GM23338 (cell line): ENCODE data around the gene FN3K. TPM values are rescaled to one million over a fixed set of nuclear protein-coding genes. Genes with fewer than 3 reads are reported as not detected.
A peak's percentile ranks its signal among the peaks of the same experiment; 100 is the strongest.

Source experiments
- ATAC-seq: fragments of 200-7000 bp; cut with Tn5 transposase; 3 replicates; pipeline ENCODE4 v1.9.1; 2020
- DNase-seq: peaks from one replicate; pipeline ENCODE4 v3.0.0-alpha.2; 2015; ENCODE audit warnings: low spot score
- H2AFZ ChIP-seq: fragments of 200-600 bp; sonication (generic); 2 replicates; pipeline ENCODE4 v1.8.0; 2016; ENCODE audit warnings: antibody characterized with exemption, mild to moderate bottlenecking, moderate library complexity
- H3F3A ChIP-seq: fragments of 200-600 bp; sonication (generic); replicated peaks from 2 replicates; pipeline ENCODE4 v1.8.0; 2017; ENCODE audit warnings: antibody characterized with exemption, mixed run types, low read depth
- H3K27ac ChIP-seq: fragments of 200-600 bp; sonication (generic); 2 replicates; pipeline ENCODE4 v1.6.1; 2016; ENCODE audit warnings: low read depth
- H3K27me3 ChIP-seq: fragments of 200-600 bp; sonication (generic); 2 replicates; pipeline ENCODE4 v1.8.0; 2016; ENCODE audit warnings: mild to moderate bottlenecking, mixed run types, moderate library complexity; ENCODE audit not compliant: insufficient read depth
- H3K36me3 ChIP-seq: fragments of 200-600 bp; sonication (generic); 2 replicates; pipeline ENCODE4 v1.8.0; 2016; ENCODE audit warnings: mild to moderate bottlenecking; ENCODE audit not compliant: insufficient read depth
- H3K4me1 ChIP-seq: fragments of 200-600 bp; sonication (generic); 2 replicates; pipeline ENCODE4 v1.8.0; 2016; ENCODE audit warnings: mild to moderate bottlenecking, moderate library complexity; ENCODE audit not compliant: insufficient read depth
- H3K4me2 ChIP-seq: fragments of 200-600 bp; sonication (generic); 2 replicates; pipeline ENCODE4 v1.7.1; 2017; ENCODE audit warnings: mixed run types
- H3K4me3 ChIP-seq: fragments of 200-600 bp; sonication (generic); 2 replicates; pipeline ENCODE4 v1.6.1; 2016; ENCODE audit warnings: mixed run types
- H3K79me2 ChIP-seq: fragments of 200-600 bp; sonication (generic); replicated peaks from 2 replicates; pipeline ENCODE4 v1.8.0; 2017; ENCODE audit warnings: mild to moderate bottlenecking; ENCODE audit not compliant: insufficient read depth
- H3K9me2 ChIP-seq: fragments of 200-600 bp; sonication (generic); 2 replicates; pipeline ENCODE4 v1.8.0; 2017; ENCODE audit not compliant: insufficient read depth
- H4K20me1 ChIP-seq: fragments of 200-600 bp; sonication (generic); replicated peaks from 2 replicates; pipeline ENCODE4 v1.8.0; 2017; ENCODE audit warnings: mild to moderate bottlenecking; ENCODE audit not compliant: insufficient read depth
- H3K27ac Mint-ChIP-seq: 2 replicates; pipeline ENCODE4 v1.8.0; 2020; ENCODE audit warnings: inconsistent platforms, mild to moderate bottlenecking, moderate library complexity, mixed read lengths
- H3K27me3 Mint-ChIP-seq: 3 replicates; pipeline ENCODE4 v1.8.0; 2022; ENCODE audit warnings: low read depth, mild to moderate bottlenecking, moderate library complexity, mixed read lengths, inconsistent platforms; ENCODE audit not compliant: insufficient read depth, poor library complexity
- H3K36me3 Mint-ChIP-seq: 3 replicates; pipeline ENCODE4 v1.8.0; 2021; ENCODE audit warnings: low read depth, mild to moderate bottlenecking, inconsistent platforms, moderate library complexity, mixed read lengths
- H3K4me1 Mint-ChIP-seq: 3 replicates; pipeline ENCODE4 v1.8.0; 2020; ENCODE audit warnings: mild to moderate bottlenecking, inconsistent platforms, mixed read lengths
- H3K4me3 Mint-ChIP-seq: 3 replicates; pipeline ENCODE4 v1.8.0; 2021; ENCODE audit warnings: moderate library complexity, mild to moderate bottlenecking, inconsistent platforms, mixed read lengths
- H3K9me3 Mint-ChIP-seq: 3 replicates; pipeline ENCODE4 v1.8.0; 2020; ENCODE audit warnings: moderate library complexity, mild to moderate bottlenecking, inconsistent platforms, mixed read lengths
- CREB1 ChIP-seq: fragments of 250-450 bp; sonication (Bioruptor Pico); IDR thresholded peaks from 2 replicates; pipeline ENCODE4 v1.5.0; 2020; ENCODE audit warnings: low read depth, mild to moderate bottlenecking, moderate library complexity
- EZH2 ChIP-seq: fragments of 200-600 bp; sonication (generic); IDR thresholded peaks from one replicate; pipeline ENCODE4 v1.8.0; 2017; ENCODE audit warnings: antibody characterized with exemption, mild to moderate bottlenecking, low read depth; ENCODE audit not compliant: unreplicated experiment
- EZH2phosphoT487 ChIP-seq: fragments of 200-600 bp; sonication (generic); IDR thresholded peaks from one replicate; pipeline ENCODE4 v1.8.1; 2018; ENCODE audit warnings: antibody characterized with exemption; ENCODE audit not compliant: unreplicated experiment
- JUNB ChIP-seq: IDR thresholded peaks from one replicate; pipeline ENCODE4 v1.6.1; 2016; ENCODE audit warnings: antibody characterized with exemption; ENCODE audit not compliant: unreplicated experiment
- NANOG ChIP-seq: IDR thresholded peaks from 2 replicates; pipeline ENCODE4 v1.6.1; 2016; ENCODE audit warnings: antibody characterized with exemption, borderline replicate concordance
- POLR2AphosphoS5 ChIP-seq: IDR thresholded peaks from 2 replicates; pipeline ENCODE4 v1.6.1; 2016; ENCODE audit warnings: antibody characterized with exemption, low read depth
- STAT1 ChIP-seq: IDR thresholded peaks from one replicate; pipeline ENCODE4 v1.6.1; 2016; ENCODE audit warnings: antibody characterized with exemption; ENCODE audit not compliant: unreplicated experiment
- ZNF114 ChIP-seq: fragments of 250-450 bp; sonication (Bioruptor Pico); IDR thresholded peaks from 2 replicates; pipeline ENCODE4 v1.5.0; 2020; ENCODE audit warnings: mild to moderate bottlenecking, moderate library complexity
- ZNF331 ChIP-seq: fragments of 250-450 bp; sonication (Bioruptor Pico); IDR thresholded peaks from 2 replicates; pipeline ENCODE4 v1.5.0; 2020; ENCODE audit warnings: low read depth, mild to moderate bottlenecking, moderate library complexity
- polyA plus RNA-seq: library from polyadenylated mRNA; unstranded; fragments of >200 nt; fragmentation: Nextera tagmentation; extraction: Ambion mirVana; gene quantifications from 2 replicates; pipeline ENCODE4 v1.2.1, GENCODE V29; 2016
- total RNA-seq: library from RNA; depleted of rRNA; stranded (reverse); fragments of >200 nt; shearing (Covaris generic); gene quantifications from 2 replicates; pipeline ENCODE4 v1.2.3, GENCODE V29; 2014
- TF ChIP-seq, protein P1 (sequence below): IDR thresholded peaks from 2 replicates; pipeline ENCODE4 v1.6.1; 2016; ENCODE audit warnings: antibody characterized with exemption
- TF ChIP-seq, protein P2 (sequence below): IDR thresholded peaks from one replicate; pipeline ENCODE4 v1.6.1; 2018; ENCODE audit warnings: antibody characterized with exemption; ENCODE audit not compliant: unreplicated experiment
- TF ChIP-seq, protein P3 (sequence below), 2 experiments: fragments of 200-600 bp in 1 of 2; sonication (generic) in 1 of 2; conservative IDR thresholded peaks; 2 replicates each; pipeline versions ENCODE4 v1.5.1 to v1.6.1; 2016 to 2017; ENCODE audit warnings: antibody characterized with exemption in 2 of 2, low read depth in 2 of 2, mild to moderate bottlenecking in 2 of 2, moderate library complexity in 1 of 2

Gene FN3K
- total and polyA plus RNA-seq, 2 experiments from 2014 or later = 5.3 to 12.9 TPM

DNA sequence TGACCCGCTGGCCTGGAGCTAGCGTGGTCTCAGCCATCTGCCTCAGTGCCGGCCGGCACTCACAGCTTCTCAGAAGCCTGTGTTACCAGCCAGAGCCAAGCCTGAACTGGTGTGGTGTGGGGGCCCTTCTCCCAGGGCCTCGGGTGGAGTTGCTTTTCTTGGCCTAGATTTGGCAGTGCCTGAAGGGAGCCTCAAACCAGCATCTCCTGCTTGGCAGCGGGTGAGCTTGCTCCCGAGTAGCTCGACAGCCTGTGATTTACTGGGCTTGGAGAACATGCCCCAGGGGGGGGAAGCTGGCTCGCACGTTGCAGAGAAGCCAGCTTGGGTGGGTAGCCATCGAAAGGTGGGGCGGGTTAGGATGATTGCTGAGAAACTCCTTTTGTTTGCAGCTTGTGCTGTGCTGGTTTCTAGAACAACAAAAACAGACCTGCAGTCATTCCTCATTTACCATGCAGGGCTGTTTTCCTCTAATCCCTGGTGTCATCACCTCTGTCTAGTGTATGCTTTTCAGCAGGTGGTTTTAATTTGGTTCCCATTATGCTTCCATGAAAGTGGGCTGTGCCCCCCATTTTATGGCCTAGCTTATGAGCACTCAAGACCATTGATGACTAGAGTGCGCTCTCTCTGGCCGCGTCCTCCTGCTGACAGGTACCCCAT is 58.7 kb downstream of the FN3K start (continued):
- TF ChIP-seq, protein P1, sequence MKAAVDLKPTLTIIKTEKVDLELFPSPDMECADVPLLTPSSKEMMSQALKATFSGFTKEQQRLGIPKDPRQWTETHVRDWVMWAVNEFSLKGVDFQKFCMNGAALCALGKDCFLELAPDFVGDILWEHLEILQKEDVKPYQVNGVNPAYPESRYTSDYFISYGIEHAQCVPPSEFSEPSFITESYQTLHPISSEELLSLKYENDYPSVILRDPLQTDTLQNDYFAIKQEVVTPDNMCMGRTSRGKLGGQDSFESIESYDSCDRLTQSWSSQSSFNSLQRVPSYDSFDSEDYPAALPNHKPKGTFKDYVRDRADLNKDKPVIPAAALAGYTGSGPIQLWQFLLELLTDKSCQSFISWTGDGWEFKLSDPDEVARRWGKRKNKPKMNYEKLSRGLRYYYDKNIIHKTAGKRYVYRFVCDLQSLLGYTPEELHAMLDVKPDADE = no peak
- TF ChIP-seq, protein P2, sequence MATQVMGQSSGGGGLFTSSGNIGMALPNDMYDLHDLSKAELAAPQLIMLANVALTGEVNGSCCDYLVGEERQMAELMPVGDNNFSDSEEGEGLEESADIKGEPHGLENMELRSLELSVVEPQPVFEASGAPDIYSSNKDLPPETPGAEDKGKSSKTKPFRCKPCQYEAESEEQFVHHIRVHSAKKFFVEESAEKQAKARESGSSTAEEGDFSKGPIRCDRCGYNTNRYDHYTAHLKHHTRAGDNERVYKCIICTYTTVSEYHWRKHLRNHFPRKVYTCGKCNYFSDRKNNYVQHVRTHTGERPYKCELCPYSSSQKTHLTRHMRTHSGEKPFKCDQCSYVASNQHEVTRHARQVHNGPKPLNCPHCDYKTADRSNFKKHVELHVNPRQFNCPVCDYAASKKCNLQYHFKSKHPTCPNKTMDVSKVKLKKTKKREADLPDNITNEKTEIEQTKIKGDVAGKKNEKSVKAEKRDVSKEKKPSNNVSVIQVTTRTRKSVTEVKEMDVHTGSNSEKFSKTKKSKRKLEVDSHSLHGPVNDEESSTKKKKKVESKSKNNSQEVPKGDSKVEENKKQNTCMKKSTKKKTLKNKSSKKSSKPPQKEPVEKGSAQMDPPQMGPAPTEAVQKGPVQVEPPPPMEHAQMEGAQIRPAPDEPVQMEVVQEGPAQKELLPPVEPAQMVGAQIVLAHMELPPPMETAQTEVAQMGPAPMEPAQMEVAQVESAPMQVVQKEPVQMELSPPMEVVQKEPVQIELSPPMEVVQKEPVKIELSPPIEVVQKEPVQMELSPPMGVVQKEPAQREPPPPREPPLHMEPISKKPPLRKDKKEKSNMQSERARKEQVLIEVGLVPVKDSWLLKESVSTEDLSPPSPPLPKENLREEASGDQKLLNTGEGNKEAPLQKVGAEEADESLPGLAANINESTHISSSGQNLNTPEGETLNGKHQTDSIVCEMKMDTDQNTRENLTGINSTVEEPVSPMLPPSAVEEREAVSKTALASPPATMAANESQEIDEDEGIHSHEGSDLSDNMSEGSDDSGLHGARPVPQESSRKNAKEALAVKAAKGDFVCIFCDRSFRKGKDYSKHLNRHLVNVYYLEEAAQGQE = no peak
- TF ChIP-seq ZNF331 (CRISPR knock-in tag) = no peak
- TF ChIP-seq NANOG = no peak
- TF ChIP-seq EZH2phosphoT487 = no peak
- no peak for TF ChIP-seq EZH2
- TF ChIP-seq ZNF114 (CRISPR knock-in tag) = no peak
- TF ChIP-seq JUNB = no peak
- no peak for TF ChIP-seq STAT1

DNA sequence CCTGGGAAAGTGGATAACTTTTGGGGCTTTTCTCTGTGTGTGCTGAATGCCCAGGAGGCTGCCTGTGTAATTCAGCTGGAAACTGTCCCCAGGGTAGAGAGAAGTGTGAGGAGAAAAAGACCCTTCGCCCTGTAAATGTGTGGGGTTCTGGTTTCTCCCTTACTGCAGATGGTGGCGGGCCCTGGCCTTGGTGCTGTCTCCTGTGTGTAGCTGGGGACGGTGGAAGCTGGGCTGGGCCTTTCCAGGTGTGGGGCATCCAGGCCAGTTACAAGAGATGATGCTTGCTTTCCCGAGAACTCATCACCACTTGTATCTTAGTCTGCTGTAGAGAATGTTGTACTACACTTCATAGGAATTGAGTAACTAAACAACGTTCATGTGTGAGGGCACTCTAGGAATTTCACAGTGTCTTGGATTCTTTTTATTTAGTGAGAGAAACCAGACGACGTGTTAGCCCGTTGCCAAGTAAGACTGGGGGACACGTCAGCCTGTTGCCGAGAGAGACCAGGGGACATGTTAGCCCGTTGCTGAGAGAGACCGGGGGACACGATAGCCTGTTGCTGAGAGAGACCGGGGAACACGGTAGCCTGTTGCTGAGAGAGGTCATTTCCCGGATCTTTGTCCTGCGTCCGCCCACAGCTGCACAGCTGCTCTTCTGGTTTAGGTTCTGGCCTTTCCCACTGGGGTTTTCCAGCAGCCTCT is 59.5 kb downstream of the FN3K start:
- no peak overlapping the region for H3K4me3 ChIP-seq
- H2AFZ ChIP-seq = no peak overlapping the region
- Mint-ChIP-seq H3K27ac (peak overlapping the region; percentile 78), H3K9me3 (peaks cover 5% of the 10 kb centered on the region), H3K27me3 (peaks cover 6% of the 10 kb centered on the region), H3K4me1 (peaks cover 3% of the 10 kb centered on the region; the same call in 2 of the 3 replicates), H3K4me3 (no peak overlapping the region), H3K36me3 (peaks cover 42% of the 10 kb centered on the region)
- no peak for ATAC-seq
- DNase-seq = no peak
- 0 out of 2 replicates have a peak, but pooled peaks cover 6% of the 10 kb centered on the region for H3K36me3 ChIP-seq
- H3K4me1 ChIP-seq = no peaks in the 10 kb centered on the region
- H3K9me2 ChIP-seq = no peaks in the 10 kb centered on the region
- TF ChIP-seq EZH2phosphoT487 (no peak), EZH2 (no peak), JUNB (no peak), STAT1 (no peak), CREB1 (CRISPR knock-in tag) (no peak), POLR2AphosphoS5 (no peak), ZNF331 (CRISPR knock-in tag) (no peak)
- TF ChIP-seq, protein P1 = no peak
- TF ChIP-seq, protein P3, sequence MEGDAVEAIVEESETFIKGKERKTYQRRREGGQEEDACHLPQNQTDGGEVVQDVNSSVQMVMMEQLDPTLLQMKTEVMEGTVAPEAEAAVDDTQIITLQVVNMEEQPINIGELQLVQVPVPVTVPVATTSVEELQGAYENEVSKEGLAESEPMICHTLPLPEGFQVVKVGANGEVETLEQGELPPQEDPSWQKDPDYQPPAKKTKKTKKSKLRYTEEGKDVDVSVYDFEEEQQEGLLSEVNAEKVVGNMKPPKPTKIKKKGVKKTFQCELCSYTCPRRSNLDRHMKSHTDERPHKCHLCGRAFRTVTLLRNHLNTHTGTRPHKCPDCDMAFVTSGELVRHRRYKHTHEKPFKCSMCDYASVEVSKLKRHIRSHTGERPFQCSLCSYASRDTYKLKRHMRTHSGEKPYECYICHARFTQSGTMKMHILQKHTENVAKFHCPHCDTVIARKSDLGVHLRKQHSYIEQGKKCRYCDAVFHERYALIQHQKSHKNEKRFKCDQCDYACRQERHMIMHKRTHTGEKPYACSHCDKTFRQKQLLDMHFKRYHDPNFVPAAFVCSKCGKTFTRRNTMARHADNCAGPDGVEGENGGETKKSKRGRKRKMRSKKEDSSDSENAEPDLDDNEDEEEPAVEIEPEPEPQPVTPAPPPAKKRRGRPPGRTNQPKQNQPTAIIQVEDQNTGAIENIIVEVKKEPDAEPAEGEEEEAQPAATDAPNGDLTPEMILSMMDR (conservative IDR thresholded peaks at IDR 0.05; ENCODE audit: low read depth in 2 of 2) = no peak
- TF ChIP-seq, protein P2 = no peak
- H3K79me2 ChIP-seq = peaks cover 74% of the 10 kb centered on the region
- H4K20me1 ChIP-seq = peaks cover 9% of the 10 kb centered on the region
- no peaks in the 10 kb centered on the region for H3K27me3 ChIP-seq
- no peak overlapping the region for H3K4me2 ChIP-seq
- H3K27ac ChIP-seq = peak overlapping the region; percentile 14; the same call in 1 of the 2 replicates
- no peaks in the 10 kb centered on the region for H3F3A ChIP-seq
